Heart right ventricle (tissue), 16 donors: Measurements from ENCODE around the gene ENPP7. TPM values are rescaled to one million over a fixed set of nuclear protein-coding genes. Genes with fewer than 3 reads are reported as not detected.

Source experiments
- ATAC-seq, 8 donors: fragments of 200-7000 bp; cut with Tn5 transposase; one replicate each; pipeline ENCODE4 v1.9.1; 2020; ENCODE audit warnings: mild to moderate bottlenecking in 8 of 8, moderate library complexity in 8 of 8, moderate number of reproducible peaks in 1 of 8
- DNase-seq, 2 donors: peaks; one replicate each; pipeline ENCODE4 v3.0.0-alpha.2; 2020
- H3K27ac ChIP-seq, 10 donors: fragments of 200-600 bp; sonication (generic) in 2 of 10; one replicate each; pipeline versions ENCODE4 v1.5.0 to v1.8.0; 2020 to 2022; ENCODE audit warnings: mild to moderate bottlenecking in 3 of 10
- H3K27me3 ChIP-seq, 7 donors: fragments of 200-600 bp; one replicate each; pipeline ENCODE4 v1.8.0; 2021 to 2022; ENCODE audit warnings: mild to moderate bottlenecking in 2 of 7
- H3K36me3 ChIP-seq, 9 donors: fragments of 200-600 bp; sonication (generic) in 1 of 9; one replicate each; pipeline versions ENCODE4 v1.5.0 to v1.8.0; 2020 to 2022; ENCODE audit warnings: mild to moderate bottlenecking in 2 of 9
- H3K4me1 ChIP-seq, 9 donors: fragments of 200-600 bp; sonication (generic) in 1 of 9; one replicate each; pipeline versions ENCODE4 v1.5.0 to v1.8.0; 2020 to 2022; ENCODE audit warnings: mild to moderate bottlenecking in 4 of 9
- H3K4me3 ChIP-seq, 10 donors: fragments of 200-600 bp; sonication (generic) in 2 of 10; one replicate each; pipeline versions ENCODE4 v1.5.0 to v1.8.0; 2020 to 2022; ENCODE audit warnings: mild to moderate bottlenecking in 7 of 10, moderate library complexity in 2 of 10
- H3K9me3 ChIP-seq, 11 donors: fragments of 200-600 bp in 10 of 11; sonication (generic) in 2 of 11; one replicate each; pipeline versions ENCODE4 v1.5.0 to v1.8.0; 2013 to 2022; ENCODE audit warnings: mild to moderate bottlenecking in 2 of 11, control low read depth in 1 of 11, moderate library complexity in 1 of 11
- CTCF ChIP-seq, 9 donors: fragments of 200-600 bp; sonication (generic) in 2 of 9; IDR thresholded peaks; one replicate each; pipeline versions ENCODE4 v1.5.0 to v1.8.0; 2021 to 2022; ENCODE audit warnings: antibody characterized with exemption in 9 of 9, mild to moderate bottlenecking in 5 of 9, moderate library complexity in 1 of 9
- WGBS, 2 donors: extraction: QIAGEN DNeasy Blood & Tissue Kit; methylation state at CpG; one replicate each; pipeline ENCODE4 v1.1.7; 2013; ENCODE audit warnings: inconsistent platforms in 1 of 2; 5-methylcytosine and 5-hydroxymethylcytosine counted together
- intact Hi-C, 10 donors: fragments of 100-400 bp; cut with DNase I; formaldehyde crosslinking; loops; one replicate each; pipeline versions ENCODE4 v1.11.1 to v1.14.2; 2022
- polyA plus RNA-seq, 2 donors: library from polyadenylated mRNA; stranded (reverse); fragments of 200-250 nt; gene quantifications; one replicate each; pipeline ENCODE4 v1.2.3, GENCODE V29; 2013
- total RNA-seq, 10 donors: library from RNA; stranded (reverse); fragmentation: NEBNext Ultra II Directional in 3 of 10; extraction: Animal tissue kit (Norgen Biotek cat#: 25700) in 3 of 10; gene quantifications; one replicate each; pipeline versions ENCODE4 v1.2.1 to v1.2.4, GENCODE V29; 2021 to 2023
- donor health status: Arrhythmogenic right ventricular cardiomyopathy.
- donor health status: ischemic (EF 13 %, LVEDD 7.1; RV severe dilation, severe dysfunction).
- donor health status: healthy with polysubstance abuse.
- donor health status: DM: no; HTN: yes; CAD: no.
- donor health status: DM: no; HTN: no; CAD: no.
- donor health status: ischemic (EF 25% LVEDD 6.9; RV normal size, moderate dysfunction).
- donor health status: ischemic (EF 25% LVEDD 5.7; RV mildly dilated, moderate dysfunction).
- donor health status: healthy.
- donor health status: DM: yes; HTN: yes; CAD: no.
- donor health status: Ischemic cardiomyopathy.
- donor health status: ischemic (EF 35%, LVEDD 5.7; RV mildly dilated, moderate dysfunction).
- donor health status: nonischemic (EF 11% LVEDD 7.7; RV severe dilation, severe dysfunction).
- donor health status: DM: yes; HTN: yes; CAD: no.
- donor health status: PGD.
- donor health status: ischemic (EF 29% LVEDD 5.4; RV normal size, mild dysfunction).
- donor health status: nonischemic (EF 23%, LVEDD 6.1; RV moderate dilation, normal function).

The ENPP7 gene
- total and polyA plus RNA-seq, 12 donors = not detected

- no peaks in the 10 kb centered on the region for H3K9me3 ChIP-seq
- H3K27ac ChIP-seq = no peak overlapping the region
- no peak for TF ChIP-seq CTCF (IDR thresholded peaks at IDR 0.05)
- peaks cover 3 to 17% (median 8%) of the 10 kb centered on the region in 9 donors for H3K4me1 ChIP-seq
- H3K27me3 ChIP-seq = peaks cover 20 to 79% (median 68%) of the 10 kb centered on the region in 7 donors
- intact Hi-C loops = loop anchor here in 7 of 10 donors (5.0 to 10.0 kb wide), 8 partner anchors 36 to 253 kb away; partner anchors contain the start of genes CBX2 (in 1 of the 7) and CBX4 (in 1 of the 7)
- ATAC-seq (no peak), DNase-seq (no peak)
- H3K4me3 ChIP-seq = no peak overlapping the region
- no peaks in the 10 kb centered on the region for H3K36me3 ChIP-seq
- 35 to 37% methylated on average over 10 of the region's 10 CpGs for WGBS, 2 donors
Observed at GRCh38 chr17:79741401-79741750, 10.6 kb downstream of the ENPP7 start.

GRCh38 chr17:79741751-79742588 lies 11.2 kb downstream of the ENPP7 start:
- H3K4me1 ChIP-seq = peaks cover 3 to 20% (median 8%) of the 10 kb centered on the region in 9 donors
- no peaks in the 10 kb centered on the region for H3K9me3 ChIP-seq
- 10 to 12% methylated on average over 53 of the region's 53 CpGs for WGBS, 2 donors
- intact Hi-C loops = loop anchor here in 7 of 10 donors (5.0 to 10.0 kb wide), 8 partner anchors 35 to 253 kb away; partner anchors contain the start of genes CBX2 (in 1 of the 7) and CBX4 (in 1 of the 7)
- H3K36me3 ChIP-seq = no peaks in the 10 kb centered on the region
- peak; percentile 56 to 76 (median 71) for ATAC-seq
- H3K4me3 ChIP-seq = peak overlapping the region in 5 of 10 donors; percentile 11 to 31 (median 17)
- peak; percentile 90 to 98 (median 95) for TF ChIP-seq CTCF (IDR thresholded peaks at IDR 0.05)
- DNase-seq = peak; percentile 68 to 80
- H3K27me3 ChIP-seq = peaks cover 20 to 82% (median 72%) of the 10 kb centered on the region in 7 donors
- no peak overlapping the region for H3K27ac ChIP-seq

- no peak for TF ChIP-seq CTCF (IDR thresholded peaks at IDR 0.05)
- Histone ChIP-seq H3K27ac (no peak overlapping the region), H3K4me3 (no peak overlapping the region), H3K4me1 (peaks cover 6 to 26% (median 14%) of the 10 kb centered on the region in 9 donors), H3K9me3 (no peaks in the 10 kb centered on the region), H3K27me3 (peaks cover 19 to 82% (median 72%) of the 10 kb centered on the region in 7 donors), H3K36me3 (no peaks in the 10 kb centered on the region)
- no peak for ATAC-seq
- 90 to 95% methylated on average over 1 of the region's 1 CpG for WGBS, 2 donors
- no peak for DNase-seq
- intact Hi-C loops = loop anchor here in 7 of 10 donors (5.0 to 10.0 kb wide), 8 partner anchors 35 to 252 kb away; partner anchors contain the start of genes CBX2 (in 1 of the 7) and CBX4 (in 1 of the 7)
Observed at GRCh38 chr17:79742589-79742918, 11.8 kb downstream of the ENPP7 start.

- Histone ChIP-seq H3K27ac (no peak overlapping the region), H3K4me1 (peaks cover 6 to 30% (median 18%) of the 10 kb centered on the region in 9 donors), H3K27me3 (peaks cover 23 to 82% (median 72%) of the 10 kb centered on the region in 7 donors), H3K9me3 (no peaks in the 10 kb centered on the region), H3K4me3 (no peak overlapping the region), H3K36me3 (no peaks in the 10 kb centered on the region)
- no peak for TF ChIP-seq CTCF (IDR thresholded peaks at IDR 0.05)
- no peak for ATAC-seq
- intact Hi-C loops = loop anchor here in 7 of 10 donors (5.0 to 10.0 kb wide), 8 partner anchors 34 to 252 kb away; partner anchors contain the start of genes CBX2 (in 1 of the 7) and CBX4 (in 1 of the 7)
- no peak for DNase-seq
- WGBS, 2 donors = 87 to 93% methylated on average over 7 of the region's 7 CpGs
Observed at GRCh38 chr17:79742951-79743476, 12.3 kb downstream of the ENPP7 start.
